Loucy (cell line): ENCODE measurements around the gene POU2F1.

Experiments used
- CTCF ChIP-seq: fragments of 200-600 bp; sonication (generic); conservative IDR thresholded peaks from 2 replicates; pipeline ENCODE4 v1.5.1; 2014; ENCODE audit warnings: mild to moderate bottlenecking, antibody characterized with exemption, low read length
- EZH2phosphoT487 ChIP-seq: fragments of 200-600 bp; IDR thresholded peaks from 2 replicates; pipeline ENCODE4 v1.6.1; 2018; ENCODE audit warnings: antibody characterized with exemption, mild to moderate bottlenecking, moderate library complexity, borderline replicate concordance

DNA sequence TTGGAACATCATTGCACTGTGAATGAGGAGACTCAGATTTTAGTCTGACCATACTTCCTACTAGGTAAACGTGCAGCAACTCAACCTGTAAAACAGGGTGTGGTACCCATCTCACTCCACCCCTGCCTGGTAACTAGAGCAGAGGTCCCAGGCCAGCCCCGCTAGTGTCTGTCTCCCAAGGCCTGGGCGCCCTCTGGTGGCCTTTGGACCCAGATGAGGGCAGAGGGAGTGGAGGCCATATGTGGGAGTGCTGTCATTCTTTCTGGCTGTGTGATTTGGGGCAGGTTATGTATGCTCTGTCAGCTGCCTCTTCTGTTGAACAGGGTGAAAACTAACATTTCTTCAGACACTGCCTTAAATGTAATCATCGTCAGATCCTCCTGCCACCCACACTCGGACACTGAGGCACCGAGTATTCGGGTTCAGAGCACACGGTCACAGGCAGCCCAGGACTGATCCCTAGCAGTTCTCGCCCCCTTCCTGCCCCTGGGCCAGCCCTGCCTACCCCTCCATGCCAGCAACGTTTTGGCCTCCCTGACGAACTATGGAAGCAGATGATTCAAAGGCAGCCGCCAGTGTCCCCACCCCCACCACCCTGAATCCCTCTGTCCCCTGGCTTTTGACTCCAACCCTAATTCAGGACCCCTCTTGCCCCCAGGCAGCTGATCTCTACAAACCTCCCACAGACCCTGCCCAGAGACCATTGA lies 221.6 kb downstream of the POU2F1 start:
- peak; percentile 93 for TF ChIP-seq CTCF
- TF ChIP-seq EZH2phosphoT487, result no peak
